ENCODE results near the gene SNX1.
"Not testable (repeated sequence)": the region's sequence is repeated elsewhere in the genome, so short reads cannot be mapped to it uniquely, and the experiment has no call there.

The SNX1 gene

GRCh38 chr15:64073496-64073895 is 22.3 kb upstream of the SNX1 start:
- not testable (repeated sequence) for DNase-seq

- no peak for DNase-seq
Observed at GRCh38 chr15:64082757-64083156, 13.0 kb upstream of the SNX1 start.

- DNase-seq, result no peak
Observed at GRCh38 chr15:64089543-64090280, 6.1 kb upstream of the SNX1 start.

GRCh38 chr15:64090527-64090926 is 5.3 kb upstream of the SNX1 start:
- no peak for DNase-seq

GRCh38 chr15:64092075-64092820 is 3.5 kb upstream of the SNX1 start:
- no peak for DNase-seq

GRCh38 chr15:64092864-64093626 is 2.7 kb upstream of the SNX1 start:
- DNase-seq, result no peak

- peak; percentile 100 for DNase-seq
Observed at GRCh38 chr15:64093627-64094417, 2.0 kb upstream of the SNX1 start, which contains the start of gene CIAO2A. Gene CIAO2A (minus strand): TSS chr15:64093838. CDS start chr15:64093768, 70 bp downstream.

GRCh38 chr15:64095431-64095794 is 369 bp upstream of the SNX1 start:
- DNase-seq, result no peak

- no peak for DNase-seq
Observed at GRCh38 chr15:64096668-64097384, 1.0 kb downstream of the SNX1 start.

GRCh38 chr15:64099379-64099778 is 3.6 kb downstream of the SNX1 start:
- DNase-seq, result no peak

GRCh38 chr15:64100958-64101357 is 5.2 kb downstream of the SNX1 start:
- no peak for DNase-seq

- DNase-seq, result no peak
Observed at GRCh38 chr15:64102497-64102896, 6.7 kb downstream of the SNX1 start.

- no peak for DNase-seq
Observed at GRCh38 chr15:64105113-64105704, 9.4 kb downstream of the SNX1 start.

- DNase-seq, result no peak
Observed at GRCh38 chr15:64107337-64107736, 11.6 kb downstream of the SNX1 start.

- not testable (repeated sequence) for DNase-seq
Observed at GRCh38 chr15:64110108-64110701, 14.4 kb downstream of the SNX1 start.

GRCh38 chr15:64110950-64111678 is 15.3 kb downstream of the SNX1 start:
- DNase-seq, result no peak

GRCh38 chr15:64111679-64112050 is 15.9 kb downstream of the SNX1 start:
- no peak for DNase-seq

GRCh38 chr15:64112073-64112772 is 16.4 kb downstream of the SNX1 start:
- no peak for DNase-seq

GRCh38 chr15:64112904-64113303 is 17.1 kb downstream of the SNX1 start:
- no peak for DNase-seq

All from eye (tissue), 1 donor.